ENCODE results near the gene ZDHHC11.
"Not testable (repeated sequence)": the region's sequence is repeated elsewhere in the genome, so short reads cannot be mapped to it uniquely, and the experiment has no call there.

The ZDHHC11 gene

GRCh38 chr5:882253-883183, 31.7 kb upstream of the ZDHHC11 start:
- Histone ChIP-seq H4K8ac (ENCODE audit: low read depth, low read length) (no peak overlapping the region), H3K4ac (ENCODE audit: low read depth, low read length) (no peak overlapping the region), H3K27ac (ENCODE audit: low read depth, low read length) (no peak overlapping the region), H3K4me1 (ENCODE audit: control insufficient read depth, low read depth, low read length) (no peaks in the 10 kb centered on the region), H4K5ac (ENCODE audit: low read length) (no peak overlapping the region), H2BK120ac (ENCODE audit: low read depth, low read length) (no peak overlapping the region), H3K23ac (ENCODE audit: low read length) (no peak overlapping the region), H2BK15ac (replicated peaks; ENCODE audit: low read depth) (no peak overlapping the region), H3K18ac (ENCODE audit: low read length) (no peak overlapping the region), H3K9ac (ENCODE audit: low read length) (no peak overlapping the region), H3K36me3 (ENCODE audit: control insufficient read depth, insufficient read depth, low read length) (peaks cover 46% of the 10 kb centered on the region), H3K79me2 (ENCODE audit: control insufficient read depth, insufficient read depth, low read length) (peaks cover 49% of the 10 kb centered on the region), H3K56ac (ENCODE audit: low read length) (no peak overlapping the region), H3K79me1 (ENCODE audit: low read length) (peaks cover 36% of the 10 kb centered on the region), H2BK5ac (ENCODE audit: low read length) (no peak overlapping the region), H3K4me2 (ENCODE audit: low read length) (no peak overlapping the region), H3K4me3 (ENCODE audit: low read length) (no peak overlapping the region), H3K27me3 (ENCODE audit: insufficient read depth, low read length, poor library complexity) (no peaks in the 10 kb centered on the region), H2AK5ac (ENCODE audit: low read length) (no peak overlapping the region)
- DNase-seq = no peak
- no CpG with 5 or more reads among the region's 33 CpGs for WGBS (ENCODE audit: extremely low coverage, insufficient coverage, low lambda C conversion rate)

GRCh38 chr5:881551-881935, 30.8 kb upstream of the ZDHHC11 start:
- Histone ChIP-seq H3K4me1 (ENCODE audit: control insufficient read depth, low read depth, low read length) (no peaks in the 10 kb centered on the region), H4K8ac (ENCODE audit: low read depth, low read length) (no peak overlapping the region), H3K18ac (ENCODE audit: low read length) (no peak overlapping the region), H3K23ac (ENCODE audit: low read length) (no peak overlapping the region), H4K5ac (ENCODE audit: low read length) (no peak overlapping the region), H3K27me3 (ENCODE audit: insufficient read depth, low read length, poor library complexity) (no peaks in the 10 kb centered on the region), H2BK120ac (ENCODE audit: low read depth, low read length) (no peak overlapping the region), H3K9ac (ENCODE audit: low read length) (no peak overlapping the region), H2BK5ac (ENCODE audit: low read length) (no peak overlapping the region), H3K79me2 (ENCODE audit: control insufficient read depth, insufficient read depth, low read length) (peaks cover 44% of the 10 kb centered on the region), H3K4me3 (ENCODE audit: low read length) (no peak overlapping the region), H3K79me1 (ENCODE audit: low read length) (peaks cover 34% of the 10 kb centered on the region), H3K4ac (ENCODE audit: low read depth, low read length) (no peak overlapping the region), H2BK15ac (replicated peaks; ENCODE audit: low read depth) (no peak overlapping the region), H3K27ac (ENCODE audit: low read depth, low read length) (no peak overlapping the region), H2AK5ac (ENCODE audit: low read length) (no peak overlapping the region), H3K4me2 (ENCODE audit: low read length) (no peak overlapping the region), H3K56ac (ENCODE audit: low read length) (no peak overlapping the region), H3K36me3 (ENCODE audit: control insufficient read depth, insufficient read depth, low read length) (peaks cover 41% of the 10 kb centered on the region)
- no peak for DNase-seq
- no CpG with 5 or more reads among the region's 12 CpGs for WGBS (ENCODE audit: extremely low coverage, insufficient coverage, low lambda C conversion rate)

- DNase-seq = no peak
- no peak overlapping the region for H3K9ac ChIP-seq (ENCODE audit: low read length)
- H3K4me3 ChIP-seq (ENCODE audit: low read length) = no peak overlapping the region
- H3K79me1 ChIP-seq (ENCODE audit: low read length) = peaks cover 34% of the 10 kb centered on the region
- H4K5ac ChIP-seq (ENCODE audit: low read length) = no peak overlapping the region
- H3K4me1 ChIP-seq (ENCODE audit: control insufficient read depth, low read depth, low read length) = no peaks in the 10 kb centered on the region
- no peak overlapping the region for H4K8ac ChIP-seq (ENCODE audit: low read depth, low read length)
- no peak overlapping the region for H3K4me2 ChIP-seq (ENCODE audit: low read length)
- H2AK5ac ChIP-seq (ENCODE audit: low read length) = no peak overlapping the region
- H2BK15ac ChIP-seq (replicated peaks; ENCODE audit: low read depth) = no peak overlapping the region
- H3K56ac ChIP-seq (ENCODE audit: low read length) = no peak overlapping the region
- no peak overlapping the region for H3K4ac ChIP-seq (ENCODE audit: low read depth, low read length)
- H2BK120ac ChIP-seq (ENCODE audit: low read depth, low read length) = no peak overlapping the region
- peaks cover 39% of the 10 kb centered on the region for H3K36me3 ChIP-seq (ENCODE audit: control insufficient read depth, insufficient read depth, low read length)
- WGBS (ENCODE audit: extremely low coverage, insufficient coverage, low lambda C conversion rate) = no CpG with 5 or more reads among the region's 35 CpGs
- no peaks in the 10 kb centered on the region for H3K27me3 ChIP-seq (ENCODE audit: insufficient read depth, low read length, poor library complexity)
- no peak overlapping the region for H3K18ac ChIP-seq (ENCODE audit: low read length)
- no peak overlapping the region for H3K23ac ChIP-seq (ENCODE audit: low read length)
- peaks cover 41% of the 10 kb centered on the region for H3K79me2 ChIP-seq (ENCODE audit: control insufficient read depth, insufficient read depth, low read length)
- H3K27ac ChIP-seq (ENCODE audit: low read depth, low read length) = no peak overlapping the region
- H2BK5ac ChIP-seq (ENCODE audit: low read length) = no peak overlapping the region
Observed at GRCh38 chr5:880816-881550, 30.2 kb upstream of the ZDHHC11 start.

- not testable (repeated sequence) for DNase-seq
Observed at GRCh38 chr5:878677-879076, 27.9 kb upstream of the ZDHHC11 start.

GRCh38 chr5:878125-878524, 27.3 kb upstream of the ZDHHC11 start:
- Histone ChIP-seq H3K27me3 (ENCODE audit: insufficient read depth, low read length, poor library complexity) (no peaks in the 10 kb centered on the region), H3K79me1 (ENCODE audit: low read length) (peaks cover 31% of the 10 kb centered on the region), H3K18ac (ENCODE audit: low read length) (no peak overlapping the region), H3K4ac (ENCODE audit: low read depth, low read length) (no peak overlapping the region), H3K4me1 (ENCODE audit: control insufficient read depth, low read depth, low read length) (no peaks in the 10 kb centered on the region), H3K4me3 (ENCODE audit: low read length) (no peak overlapping the region), H2BK5ac (ENCODE audit: low read length) (no peak overlapping the region), H3K36me3 (ENCODE audit: control insufficient read depth, insufficient read depth, low read length) (peaks cover 26% of the 10 kb centered on the region), H3K23ac (ENCODE audit: low read length) (no peak overlapping the region), H2BK15ac (replicated peaks; ENCODE audit: low read depth) (no peak overlapping the region), H3K56ac (ENCODE audit: low read length) (no peak overlapping the region), H3K9ac (ENCODE audit: low read length) (no peak overlapping the region), H4K8ac (ENCODE audit: low read depth, low read length) (no peak overlapping the region), H3K4me2 (ENCODE audit: low read length) (no peak overlapping the region), H3K79me2 (ENCODE audit: control insufficient read depth, insufficient read depth, low read length) (peaks cover 16% of the 10 kb centered on the region), H2BK120ac (ENCODE audit: low read depth, low read length) (no peak overlapping the region), H2AK5ac (ENCODE audit: low read length) (no peak overlapping the region), H3K27ac (ENCODE audit: low read depth, low read length) (no peak overlapping the region), H4K5ac (ENCODE audit: low read length) (no peak overlapping the region)
- no peak for DNase-seq
- WGBS (ENCODE audit: extremely low coverage, insufficient coverage, low lambda C conversion rate) = no CpG with 5 or more reads among the region's 15 CpGs

More at GRCh38 chr5:878677-879076, 27.9 kb upstream of the ZDHHC11 start:
- H2BK120ac ChIP-seq (ENCODE audit: low read depth, low read length); H3K4me1 ChIP-seq (ENCODE audit: control insufficient read depth, low read depth, low read length); H3K9ac ChIP-seq (ENCODE audit: low read length); H4K8ac ChIP-seq (ENCODE audit: low read depth, low read length); H3K4me2 ChIP-seq (ENCODE audit: low read length); H3K23ac ChIP-seq (ENCODE audit: low read length); H3K56ac ChIP-seq (ENCODE audit: low read length); H3K4ac ChIP-seq (ENCODE audit: low read depth, low read length); H3K18ac ChIP-seq (ENCODE audit: low read length); H3K4me3 ChIP-seq (ENCODE audit: low read length); H2AK5ac ChIP-seq (ENCODE audit: low read length); H4K5ac ChIP-seq (ENCODE audit: low read length); H3K27ac ChIP-seq (ENCODE audit: low read depth, low read length); H2BK5ac ChIP-seq (ENCODE audit: low read length); H2BK15ac ChIP-seq (replicated peaks; ENCODE audit: low read depth); H3K27me3 ChIP-seq (ENCODE audit: insufficient read depth, low read length, poor library complexity): not testable (repeated sequence)
- peaks cover 32% of the 10 kb centered on the region for H3K79me1 ChIP-seq (ENCODE audit: low read length)
- no CpG with 5 or more reads among the region's 8 CpGs for WGBS (ENCODE audit: extremely low coverage, insufficient coverage, low lambda C conversion rate)
- H3K79me2 ChIP-seq (ENCODE audit: control insufficient read depth, insufficient read depth, low read length) = peaks cover 22% of the 10 kb centered on the region
- peaks cover 32% of the 10 kb centered on the region for H3K36me3 ChIP-seq (ENCODE audit: control insufficient read depth, insufficient read depth, low read length)

All from mesendoderm (in vitro differentiated cells).